ENCODE results near the gene ZNF630. TPM values are rescaled to one million over a fixed set of nuclear protein-coding genes. Genes with fewer than 3 reads are reported as not detected.
"Not testable (repeated sequence)": the region's sequence is repeated elsewhere in the genome, so short reads cannot be mapped to it uniquely, and the experiment has no call there.

Gene ZNF630
- total and polyA plus RNA-seq, 9 donors = 1.6 to 2.8 (median 2.1) TPM

GRCh38 chrX:48030641-48031173 is 40.7 kb downstream of the ZNF630 start:
- not testable (repeated sequence) for H3K27ac ChIP-seq (ENCODE audit: low read length); H3K4me1 ChIP-seq (ENCODE audit: control insufficient read depth, insufficient read depth, low read length); H3K4me3 ChIP-seq (ENCODE audit: low read length); H3K9me3 ChIP-seq (replicated peaks; ENCODE audit: control insufficient read depth, low read depth, low read length); DNase-seq; H3K27me3 ChIP-seq (ENCODE audit: control insufficient read depth, insufficient read depth, low read length); H3K36me3 ChIP-seq (ENCODE audit: control insufficient read depth, insufficient read depth, low read length)
- WGBS (ENCODE audit: insufficient coverage) = 65% methylated on average over 4 of the region's 10 CpGs

GRCh38 chrX:48030237-48030636 is 41.2 kb downstream of the ZNF630 start:
- Histone ChIP-seq H3K4me3 (ENCODE audit: low read length) (no peak overlapping the region), H3K9me3 (replicated peaks; ENCODE audit: control insufficient read depth, low read depth, low read length) (no peaks in the 10 kb centered on the region), H3K36me3 (ENCODE audit: control insufficient read depth, insufficient read depth, low read length) (no peaks in the 10 kb centered on the region), H3K4me1 (ENCODE audit: control insufficient read depth, insufficient read depth, low read length) (peaks cover 3% of the 10 kb centered on the region), H3K27ac (ENCODE audit: low read length) (no peak overlapping the region), H3K27me3 (ENCODE audit: control insufficient read depth, insufficient read depth, low read length) (no peaks in the 10 kb centered on the region)
- WGBS (ENCODE audit: insufficient coverage) = 84% methylated on average over 10 of the region's 10 CpGs
- no peak for DNase-seq

- WGBS (ENCODE audit: insufficient coverage) = 77% methylated on average over 6 of the region's 8 CpGs
- DNase-seq = no peak
- Histone ChIP-seq H3K4me3 (ENCODE audit: low read length) (no peak overlapping the region), H3K36me3 (ENCODE audit: control insufficient read depth, insufficient read depth, low read length) (no peaks in the 10 kb centered on the region), H3K9me3 (replicated peaks; ENCODE audit: control insufficient read depth, low read depth, low read length) (no peaks in the 10 kb centered on the region), H3K4me1 (ENCODE audit: control insufficient read depth, insufficient read depth, low read length) (peaks cover 3% of the 10 kb centered on the region), H3K27ac (ENCODE audit: low read length) (no peak overlapping the region), H3K27me3 (ENCODE audit: control insufficient read depth, insufficient read depth, low read length) (no peaks in the 10 kb centered on the region)
These were observed 43.3 kb downstream of the ZNF630 start for GRCh38 chrX:48028091-48028490.

- not testable (repeated sequence) for H3K4me3 ChIP-seq (ENCODE audit: low read length); H3K4me1 ChIP-seq (ENCODE audit: control insufficient read depth, insufficient read depth, low read length); H3K27me3 ChIP-seq (ENCODE audit: control insufficient read depth, insufficient read depth, low read length); H3K36me3 ChIP-seq (ENCODE audit: control insufficient read depth, insufficient read depth, low read length); H3K27ac ChIP-seq (ENCODE audit: low read length); H3K9me3 ChIP-seq (replicated peaks; ENCODE audit: control insufficient read depth, low read depth, low read length)
- WGBS (ENCODE audit: insufficient coverage) = no CpG with 5 or more reads among the region's 4 CpGs
- peak; percentile 35 for DNase-seq
These were observed 43.9 kb downstream of the ZNF630 start for GRCh38 chrX:48027545-48027944.

GRCh38 chrX:48025561-48025960 is 45.9 kb downstream of the ZNF630 start:
- peaks cover 3% of the 10 kb centered on the region for H3K4me1 ChIP-seq (ENCODE audit: control insufficient read depth, insufficient read depth, low read length)
- no peaks in the 10 kb centered on the region for H3K36me3 ChIP-seq (ENCODE audit: control insufficient read depth, insufficient read depth, low read length)
- H3K27ac ChIP-seq (ENCODE audit: low read length) = no peak overlapping the region
- 22% methylated on average over 4 of the region's 7 CpGs for WGBS (ENCODE audit: insufficient coverage)
- H3K9me3 ChIP-seq (replicated peaks; ENCODE audit: control insufficient read depth, low read depth, low read length) = no peaks in the 10 kb centered on the region
- H3K27me3 ChIP-seq (ENCODE audit: control insufficient read depth, insufficient read depth, low read length) = no peaks in the 10 kb centered on the region
- no peak overlapping the region for H3K4me3 ChIP-seq (ENCODE audit: low read length)
- DNase-seq = peak; percentile 75

GRCh38 chrX:48022738-48023137 is 48.7 kb downstream of the ZNF630 start:
- Histone ChIP-seq H3K9me3 (replicated peaks; ENCODE audit: control insufficient read depth, low read depth, low read length) (no peaks in the 10 kb centered on the region), H3K36me3 (ENCODE audit: control insufficient read depth, insufficient read depth, low read length) (no peaks in the 10 kb centered on the region), H3K4me1 (ENCODE audit: control insufficient read depth, insufficient read depth, low read length) (peaks cover 3% of the 10 kb centered on the region), H3K4me3 (ENCODE audit: low read length) (no peak overlapping the region), H3K27me3 (ENCODE audit: control insufficient read depth, insufficient read depth, low read length) (no peaks in the 10 kb centered on the region), H3K27ac (ENCODE audit: low read length) (no peak overlapping the region)
- WGBS (ENCODE audit: insufficient coverage) = 76% methylated on average over 2 of the region's 3 CpGs
- no peak for DNase-seq

- Histone ChIP-seq H3K27ac (ENCODE audit: low read length) (no peak overlapping the region), H3K4me1 (ENCODE audit: control insufficient read depth, insufficient read depth, low read length) (no peaks in the 10 kb centered on the region), H3K9me3 (replicated peaks; ENCODE audit: control insufficient read depth, low read depth, low read length) (no peaks in the 10 kb centered on the region), H3K4me3 (ENCODE audit: low read length) (no peak overlapping the region), H3K27me3 (ENCODE audit: control insufficient read depth, insufficient read depth, low read length) (no peaks in the 10 kb centered on the region), H3K36me3 (ENCODE audit: control insufficient read depth, insufficient read depth, low read length) (no peaks in the 10 kb centered on the region)
- WGBS (ENCODE audit: insufficient coverage) = no CpG with 5 or more reads among the region's 3 CpGs
- DNase-seq = no peak
These were observed 49.3 kb downstream of the ZNF630 start for GRCh38 chrX:48022100-48022499.

GRCh38 chrX:48021026-48021900 is 50.2 kb downstream of the ZNF630 start:
- peak; percentile 88 for DNase-seq
- Histone ChIP-seq H3K27ac (ENCODE audit: low read length) (peak overlapping the region; percentile 77), H3K4me3 (ENCODE audit: low read length) (peak overlapping the region; percentile 50), H3K36me3 (ENCODE audit: control insufficient read depth, insufficient read depth, low read length) (no peaks in the 10 kb centered on the region), H3K9me3 (replicated peaks; ENCODE audit: control insufficient read depth, low read depth, low read length) (no peaks in the 10 kb centered on the region), H3K4me1 (ENCODE audit: control insufficient read depth, insufficient read depth, low read length) (no peaks in the 10 kb centered on the region), H3K27me3 (ENCODE audit: control insufficient read depth, insufficient read depth, low read length) (no peaks in the 10 kb centered on the region)
- WGBS (ENCODE audit: insufficient coverage) = 32% methylated on average over 21 of the region's 30 CpGs

- WGBS (ENCODE audit: insufficient coverage) = 66% methylated on average over 4 of the region's 11 CpGs
- H3K27ac ChIP-seq (ENCODE audit: low read length); H3K36me3 ChIP-seq (ENCODE audit: control insufficient read depth, insufficient read depth, low read length); H3K9me3 ChIP-seq (replicated peaks; ENCODE audit: control insufficient read depth, low read depth, low read length); DNase-seq; H3K4me3 ChIP-seq (ENCODE audit: low read length); H3K27me3 ChIP-seq (ENCODE audit: control insufficient read depth, insufficient read depth, low read length); H3K4me1 ChIP-seq (ENCODE audit: control insufficient read depth, insufficient read depth, low read length): not testable (repeated sequence)
These were observed 51.0 kb downstream of the ZNF630 start for GRCh38 chrX:48020472-48020871.

- H3K4me3 ChIP-seq (ENCODE audit: low read length); H3K9me3 ChIP-seq (replicated peaks; ENCODE audit: control insufficient read depth, low read depth, low read length); H3K27me3 ChIP-seq (ENCODE audit: control insufficient read depth, insufficient read depth, low read length); H3K36me3 ChIP-seq (ENCODE audit: control insufficient read depth, insufficient read depth, low read length); H3K27ac ChIP-seq (ENCODE audit: low read length); DNase-seq; H3K4me1 ChIP-seq (ENCODE audit: control insufficient read depth, insufficient read depth, low read length): not testable (repeated sequence)
- no CpG with 5 or more reads among the region's 1 CpG for WGBS (ENCODE audit: insufficient coverage)
These were observed 51.5 kb downstream of the ZNF630 start for GRCh38 chrX:48019892-48020291.

All from muscle of leg (tissue), 11 donors.